GM06990 (cell line): ENCODE results near the gene DENND5A.

ENCODE experiments used
- DNase-seq: peaks from one replicate; pipeline ENCODE4 v3.0.0-alpha.2; 2011; ENCODE audit not compliant: insufficient read length; ENCODE audit errors: extremely low read depth
- H3K27me3 ChIP-seq: replicated peaks from 2 replicates; pipeline ENCODE4 v1.6.0; 2011; ENCODE audit warnings: low read length; ENCODE audit not compliant: control insufficient read depth, insufficient read depth
- H3K36me3 ChIP-seq: 2 replicates; pipeline ENCODE4 v1.5.1; 2011; ENCODE audit warnings: low read length; ENCODE audit not compliant: control insufficient read depth, insufficient read depth
- H3K4me3 ChIP-seq: replicated peaks from 2 replicates; pipeline ENCODE4 v1.5.1; 2011; ENCODE audit warnings: low read depth, mild to moderate bottlenecking, control low read depth, low read length
- CTCF ChIP-seq: IDR thresholded peaks from 2 replicates; pipeline ENCODE4 v1.5.1; 2011; ENCODE audit warnings: low read length, control low read depth, mild to moderate bottlenecking, inconsistent platforms; ENCODE audit not compliant: insufficient read depth, poor library complexity, severe bottlenecking

Gene DENND5A

GRCh38 chr11:9132203-9132878 is 132.8 kb downstream of the DENND5A start:
- no peak for DNase-seq
- Histone ChIP-seq H3K36me3 (no peaks in the 10 kb centered on the region), H3K4me3 (no peak overlapping the region), H3K27me3 (no peaks in the 10 kb centered on the region)
- TF ChIP-seq CTCF, result no peak

GRCh38 chr11:9130297-9130696 is 134.9 kb downstream of the DENND5A start:
- H3K36me3 ChIP-seq, result no peaks in the 10 kb centered on the region
- TF ChIP-seq CTCF, result peak; percentile 19
- no peak overlapping the region for H3K4me3 ChIP-seq
- no peaks in the 10 kb centered on the region for H3K27me3 ChIP-seq
- no peak for DNase-seq

- no peaks in the 10 kb centered on the region for H3K27me3 ChIP-seq
- no peak overlapping the region for H3K4me3 ChIP-seq
- no peaks in the 10 kb centered on the region for H3K36me3 ChIP-seq
- DNase-seq, result no peak
- no peak for TF ChIP-seq CTCF
These were observed 138.5 kb downstream of the DENND5A start for GRCh38 chr11:9126636-9127035.

- TF ChIP-seq CTCF, result no peak
- DNase-seq, result no peak
These were observed 139.8 kb downstream of the DENND5A start for GRCh38 chr11:9125185-9125886.

GRCh38 chr11:9123595-9124304 is 141.4 kb downstream of the DENND5A start:
- no peaks in the 10 kb centered on the region for H3K27me3 ChIP-seq
- H3K36me3 ChIP-seq, result no peaks in the 10 kb centered on the region
- DNase-seq, result no peak
- no peak overlapping the region for H3K4me3 ChIP-seq
- no peak for TF ChIP-seq CTCF

More at GRCh38 chr11:9125185-9125886, 139.8 kb downstream of the DENND5A start:
- H3K4me3 ChIP-seq, result no peak overlapping the region
- no peaks in the 10 kb centered on the region for H3K27me3 ChIP-seq
- no peaks in the 10 kb centered on the region for H3K36me3 ChIP-seq
